GM20431 (cell line): ENCODE data around the gene MMAB.

Experiments used
- in situ Hi-C: fragments of 300-500 bp; cut with MseI, MboI; formaldehyde crosslinking; loops from one replicate; pipeline ENCODE4 v1.15.0; 2020; ENCODE audit warnings: low sequenced_read_pairs; ENCODE audit not compliant: unreplicated experiment

Gene MMAB

GRCh38 chr12:109563291-109564284 is 9.7 kb downstream of the MMAB start:
- in situ Hi-C loops: no loop called here

- in situ Hi-C loops: no loop called here
Observed at GRCh38 chr12:109562871-109563270, 10.4 kb downstream of the MMAB start.

- in situ Hi-C loops: no loop called here
Observed at GRCh38 chr12:109561711-109562030, 11.6 kb downstream of the MMAB start.

- in situ Hi-C loops: no loop called here
Observed at GRCh38 chr12:109560867-109561710, 12.2 kb downstream of the MMAB start.

- in situ Hi-C loops: no loop called here
Observed at GRCh38 chr12:109559601-109560000, 13.7 kb downstream of the MMAB start.

- in situ Hi-C loops: no loop called here
Observed at GRCh38 chr12:109559200-109559505, 14.2 kb downstream of the MMAB start.

GRCh38 chr12:109558374-109559199 is 14.7 kb downstream of the MMAB start:
- in situ Hi-C loops: no loop called here

GRCh38 chr12:109557805-109558204 is 15.5 kb downstream of the MMAB start:
- in situ Hi-C loops: no loop called here

GRCh38 chr12:109557200-109557599 is 16.1 kb downstream of the MMAB start:
- in situ Hi-C loops: no loop called here

GRCh38 chr12:109555431-109556315 is 17.6 kb downstream of the MMAB start:
- in situ Hi-C loops: no loop called here

- in situ Hi-C loops: no loop called here
Observed at GRCh38 chr12:109554761-109555160, 18.5 kb downstream of the MMAB start.

GRCh38 chr12:109553906-109554500 is 19.3 kb downstream of the MMAB start:
- in situ Hi-C loops: no loop called here

- in situ Hi-C loops: no loop called here
Observed at GRCh38 chr12:109553483-109553882, 19.8 kb downstream of the MMAB start.

GRCh38 chr12:109552971-109553370 is 20.3 kb downstream of the MMAB start:
- in situ Hi-C loops: no loop called here

- in situ Hi-C loops: no loop called here
Observed at GRCh38 chr12:109551108-109551507, 22.2 kb downstream of the MMAB start.

GRCh38 chr12:109550281-109550680 is 23.0 kb downstream of the MMAB start:
- in situ Hi-C loops: no loop called here

GRCh38 chr12:109549613-109550270 is 23.6 kb downstream of the MMAB start:
- in situ Hi-C loops: no loop called here

- in situ Hi-C loops: no loop called here
Observed at GRCh38 chr12:109548258-109548657, 25.0 kb downstream of the MMAB start.

- in situ Hi-C loops: no loop called here
Observed at GRCh38 chr12:109547286-109547685, 26.0 kb downstream of the MMAB start.
